Occipital lobe (tissue), 2 donors: Measurements from ENCODE around the gene LEMD3. TPM values are rescaled to one million over a fixed set of nuclear protein-coding genes. Genes with fewer than 3 reads are reported as not detected.

ENCODE experiments used
- DNase-seq: peaks from one replicate; lab custom pipeline; 2025; lab: John Stamatoyannopoulos, UW
- total RNA-seq: library from RNA; depleted of rRNA; stranded (reverse); fragments of >200 nt; gene quantifications from one replicate; pipeline ENCODE4 v1.2.3, GENCODE V29; 2014

The LEMD3 gene
- total RNA-seq, 1 donor from 2014 or later = 89.8 TPM

GRCh38 chr12:65208125-65208524, 38.7 kb downstream of the LEMD3 start:
- no peak for DNase-seq

- DNase-seq = no peak
These were observed 39.7 kb downstream of the LEMD3 start for GRCh38 chr12:65208964-65209654.

- DNase-seq = no peak
These were observed 40.3 kb downstream of the LEMD3 start for GRCh38 chr12:65209655-65210043.

- DNase-seq = no peak
These were observed 47.7 kb downstream of the LEMD3 start for GRCh38 chr12:65217086-65217485.

GRCh38 chr12:65220761-65221160, 51.4 kb downstream of the LEMD3 start:
- DNase-seq = no peak

GRCh38 chr12:65229441-65229840, 60.1 kb downstream of the LEMD3 start:
- DNase-seq = no peak

DNA sequence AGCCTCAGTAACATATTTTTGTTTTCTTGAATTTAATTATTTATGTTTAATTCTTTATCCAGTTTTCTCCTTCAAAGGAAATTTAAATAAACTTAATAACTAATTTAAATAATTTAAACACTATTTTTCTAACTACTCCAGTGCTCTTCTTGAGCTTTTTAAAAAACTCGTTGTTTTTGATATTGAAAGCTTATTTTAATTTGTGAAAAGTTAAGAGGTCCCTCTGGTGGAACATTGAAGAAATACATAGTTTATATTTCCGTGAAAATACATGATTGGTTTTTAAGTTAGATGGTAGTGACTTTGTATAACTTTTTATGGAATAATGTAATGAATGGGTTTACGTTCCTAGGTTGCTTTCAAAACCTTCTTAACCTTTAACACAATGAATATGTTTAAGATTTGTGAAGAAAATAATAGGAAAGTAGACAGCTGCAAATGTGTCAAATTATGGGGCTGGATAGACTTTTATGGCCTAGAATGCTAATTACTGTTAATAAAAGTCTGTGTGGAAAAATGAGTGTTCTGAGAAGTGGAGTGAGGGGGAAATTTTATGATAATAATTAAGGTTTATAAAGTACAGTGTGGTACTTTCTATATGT, 63.2 kb downstream of the LEMD3 start:
- no peak for DNase-seq

- no peak for DNase-seq
These were observed 67.8 kb downstream of the LEMD3 start for GRCh38 chr12:65237153-65237552.

DNA sequence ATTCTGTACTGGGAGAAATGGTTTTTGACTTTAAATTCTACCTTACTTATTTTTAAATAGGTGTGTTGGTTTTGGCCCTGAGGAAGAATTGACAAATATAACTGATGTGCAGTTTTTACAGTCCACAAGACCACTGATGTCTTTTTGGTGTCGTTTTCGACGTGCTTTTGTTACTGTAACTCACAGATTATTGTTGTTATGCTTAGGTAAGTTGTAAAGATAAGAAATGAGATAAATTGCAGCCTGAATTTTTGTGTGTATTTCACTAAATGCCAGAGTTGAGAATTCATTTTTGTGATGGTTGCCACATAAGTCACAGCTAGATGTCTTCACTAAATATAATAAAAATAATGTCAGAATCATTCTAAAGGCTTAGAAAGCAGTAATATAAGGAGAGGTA, 69.2 kb downstream of the LEMD3 start:
- no peak for DNase-seq

GRCh38 chr12:65248656-65249633, 79.6 kb downstream of the LEMD3 start:
- DNase-seq = no peak

- DNase-seq = no peak
These were observed 83.1 kb downstream of the LEMD3 start for GRCh38 chr12:65252515-65252914.

DNA sequence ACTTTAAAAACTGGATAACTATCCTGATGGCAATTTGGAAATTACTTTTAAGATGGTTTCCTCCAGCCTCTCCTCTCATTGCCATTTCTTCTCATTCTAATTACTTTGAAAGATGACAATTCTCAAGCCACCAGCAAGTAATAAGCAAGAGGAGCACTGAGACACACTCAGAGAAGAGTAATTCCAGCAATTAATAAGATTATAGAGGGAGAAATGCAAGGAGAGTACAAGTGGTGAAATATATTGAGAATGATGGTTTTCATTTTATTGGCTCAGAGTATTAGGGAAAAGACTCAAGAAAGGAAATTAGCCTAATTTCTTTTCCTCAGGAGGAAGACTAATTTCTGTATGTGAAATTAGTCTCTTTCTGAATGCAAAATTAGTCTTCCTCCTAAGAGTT, 88.6 kb downstream of the LEMD3 start:
- no peak for DNase-seq

- DNase-seq = no peak
These were observed 90.1 kb downstream of the LEMD3 start for GRCh38 chr12:65259501-65259900.

DNA sequence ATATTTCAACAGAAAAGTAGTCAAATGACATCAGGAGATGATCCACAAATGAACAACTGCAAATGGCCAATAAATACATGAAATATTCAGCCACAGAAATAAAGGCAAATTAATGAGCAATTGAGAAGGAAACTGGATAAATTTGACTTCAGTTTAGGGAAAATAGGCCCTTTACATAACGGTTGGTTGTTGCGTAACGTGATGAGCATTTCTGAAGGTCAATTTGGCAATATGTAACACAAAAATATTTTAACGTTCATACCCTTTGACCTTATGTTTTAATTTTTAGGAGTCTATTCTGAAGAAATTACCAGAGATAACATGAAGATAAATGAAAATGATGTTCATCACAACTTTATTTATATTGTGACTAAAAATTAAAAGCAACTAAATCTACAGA, 94.4 kb downstream of the LEMD3 start:
- no peak for DNase-seq

- DNase-seq = no peak
These were observed 97.0 kb downstream of the LEMD3 start for GRCh38 chr12:65266408-65266807.

DNA sequence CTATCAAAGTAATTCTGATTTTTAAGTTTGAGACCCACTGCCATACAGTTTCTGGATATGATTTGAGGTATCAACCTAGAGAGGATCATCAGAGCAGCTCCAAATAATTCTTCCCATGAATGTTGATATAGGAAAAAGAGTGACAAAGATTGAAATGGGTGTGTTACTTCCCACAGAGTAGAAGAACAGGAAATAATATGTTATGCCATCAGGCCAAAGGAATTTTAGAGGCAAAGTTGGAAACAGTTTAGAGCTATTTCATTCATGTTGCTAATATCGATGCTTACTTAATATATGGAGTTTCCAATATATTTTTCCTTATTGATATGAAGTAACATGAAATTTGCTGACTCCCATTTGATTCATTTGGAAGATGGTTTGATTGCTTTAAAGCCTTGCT, 100.2 kb downstream of the LEMD3 start:
- no peak for DNase-seq

- no peak for DNase-seq
These were observed 105.4 kb downstream of the LEMD3 start for GRCh38 chr12:65274602-65275272.

GRCh38 chr12:65275627-65276026, 106.2 kb downstream of the LEMD3 start:
- DNase-seq = no peak

DNA sequence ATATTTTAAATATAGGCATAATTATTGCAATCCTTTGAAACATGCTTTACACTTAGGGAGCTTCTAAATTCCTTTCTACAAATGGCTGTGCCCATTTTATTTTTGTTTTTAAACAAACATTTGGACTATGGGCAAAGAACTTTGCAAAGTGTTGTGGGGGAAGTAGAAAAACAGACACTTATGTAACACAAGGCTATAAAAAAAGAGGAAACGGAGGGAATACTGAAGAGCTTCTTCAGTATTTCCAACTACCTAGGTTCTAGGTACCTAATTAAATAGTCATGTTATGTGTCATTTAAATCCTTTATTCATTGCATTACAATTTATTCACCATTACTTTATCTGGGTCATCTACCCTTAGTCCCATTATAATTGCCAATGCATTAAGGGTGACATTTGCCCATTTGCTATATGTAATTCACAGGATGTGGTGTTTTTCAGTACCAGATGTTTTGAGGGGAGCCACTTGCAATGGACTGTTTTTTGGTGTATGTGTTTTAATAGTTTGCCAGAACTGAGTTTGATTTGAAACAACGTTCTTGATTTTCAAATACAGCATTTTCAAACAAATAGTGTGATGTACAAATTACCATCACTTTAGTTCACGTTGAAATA, 107.6 kb downstream of the LEMD3 start:
- no peak for DNase-seq

GRCh38 chr12:65277994-65278575, 108.7 kb downstream of the LEMD3 start:
- no peak for DNase-seq
